ENCODE data around the gene FCF1. TPM values are rescaled to one million over a fixed set of nuclear protein-coding genes. Genes with fewer than 3 reads are reported as not detected.

FCF1 gene
- polyA plus RNA-seq, 1 of the 3 experiments (the other 2 are of a cell fraction): 42.6 TPM

DNA sequence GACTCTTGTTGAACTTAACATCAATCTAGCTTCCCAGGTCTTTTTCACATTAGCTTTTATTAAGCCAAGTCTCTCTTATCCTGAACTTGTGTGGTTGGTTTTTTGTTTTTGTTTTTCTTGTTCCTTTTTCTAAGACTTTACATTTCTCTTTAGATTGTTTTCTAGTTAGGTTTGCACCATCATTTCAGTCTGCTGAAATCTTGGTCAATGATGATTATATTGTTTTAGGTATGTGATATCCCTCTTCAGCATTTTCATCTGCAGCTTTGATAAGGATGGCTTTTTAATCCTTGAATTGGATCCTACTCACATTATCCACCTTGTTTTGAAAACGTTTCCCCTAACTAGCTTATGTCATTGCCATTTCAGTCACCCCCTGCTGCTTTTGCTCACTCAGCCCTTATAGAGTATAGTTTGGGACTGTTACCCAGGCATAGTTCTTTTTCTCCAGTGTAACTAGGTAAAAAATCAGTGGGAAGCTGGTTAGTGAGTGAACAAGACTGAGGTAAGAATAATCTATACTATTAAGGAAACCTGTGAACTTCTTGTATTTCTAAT lies 72.2 kb downstream of the FCF1 start:
- Histone ChIP-seq H3K4me3 (ENCODE audit: low read depth in 2 of 2, low read length in 1 of 2) (no peak overlapping the region), H2AFZ (ENCODE audit: low read depth) (no peak overlapping the region), H3K27me3 (ENCODE audit: insufficient read depth) (no peaks in the 10 kb centered on the region), H3K9me3 (no peaks in the 10 kb centered on the region), H3K79me2 (ENCODE audit: insufficient read depth) (peaks cover 76% of the 10 kb centered on the region), H3K9me2 (no peaks in the 10 kb centered on the region), H3K4me2 (no peak overlapping the region), H3F3A (replicated peaks; ENCODE audit: insufficient read depth) (peaks cover 23% of the 10 kb centered on the region), H3K27ac (ENCODE audit: low read depth in 2 of 2, low read length in 1 of 2) (no peak overlapping the region), H3K4me1 (ENCODE audit: control insufficient read depth in 1 of 2, insufficient read depth in 2 of 2, low read depth in 1 of 2, low read length in 1 of 2) (no peaks in the 10 kb centered on the region), H3K36me3 (replicated peaks in 1 of 2; ENCODE audit: control insufficient read depth in 1 of 2, insufficient read depth in 2 of 2, low read length in 1 of 2) (peaks cover 56 to 93% of the 10 kb centered on the region in 2 experiments), H3K9ac (no peak overlapping the region), H4K20me1 (ENCODE audit: insufficient read depth) (no peaks in the 10 kb centered on the region; the same call in 1 of the 2 replicates)
- no peak for DNase-seq
- ChIA-PET POLR2A (interaction anchor here (2.0 kb wide), 1 partner anchor 21 kb away, joined by 5 read pairs; no protein-coding TSS in a partner anchor), CTCF (interaction anchor here (0.8 to 2.3 kb wide), 5 partner anchors 21 to 173 kb away, joined by 3 to 6 read pairs (median 3); partner anchors contain the start of genes LTBP2 and YLPM1)
- no peak for TF ChIP-seq CHD2 (IDR thresholded peaks at IDR 0.05; ENCODE audit: low read length, partially characterized antibody)
- no peak for TF ChIP-seq TEAD4 (IDR thresholded peaks at IDR 0.05; ENCODE audit: borderline replicate concordance, insufficient read depth)
- TF ChIP-seq SIN3A (IDR thresholded peaks at IDR 0.05; ENCODE audit: borderline replicate concordance, low read depth, low read length): no peak
- TF ChIP-seq FOXJ3 (CRISPR knock-in tag; IDR thresholded peaks at IDR 0.05): no peak
- TF ChIP-seq NFIC (IDR thresholded peaks at IDR 0.05; ENCODE audit: borderline replicate concordance): no peak
- TF ChIP-seq, protein P1, sequence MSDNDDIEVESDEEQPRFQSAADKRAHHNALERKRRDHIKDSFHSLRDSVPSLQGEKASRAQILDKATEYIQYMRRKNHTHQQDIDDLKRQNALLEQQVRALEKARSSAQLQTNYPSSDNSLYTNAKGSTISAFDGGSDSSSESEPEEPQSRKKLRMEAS (IDR thresholded peaks at IDR 0.05; ENCODE audit: low read depth): no peak
- TF ChIP-seq, protein P2, sequence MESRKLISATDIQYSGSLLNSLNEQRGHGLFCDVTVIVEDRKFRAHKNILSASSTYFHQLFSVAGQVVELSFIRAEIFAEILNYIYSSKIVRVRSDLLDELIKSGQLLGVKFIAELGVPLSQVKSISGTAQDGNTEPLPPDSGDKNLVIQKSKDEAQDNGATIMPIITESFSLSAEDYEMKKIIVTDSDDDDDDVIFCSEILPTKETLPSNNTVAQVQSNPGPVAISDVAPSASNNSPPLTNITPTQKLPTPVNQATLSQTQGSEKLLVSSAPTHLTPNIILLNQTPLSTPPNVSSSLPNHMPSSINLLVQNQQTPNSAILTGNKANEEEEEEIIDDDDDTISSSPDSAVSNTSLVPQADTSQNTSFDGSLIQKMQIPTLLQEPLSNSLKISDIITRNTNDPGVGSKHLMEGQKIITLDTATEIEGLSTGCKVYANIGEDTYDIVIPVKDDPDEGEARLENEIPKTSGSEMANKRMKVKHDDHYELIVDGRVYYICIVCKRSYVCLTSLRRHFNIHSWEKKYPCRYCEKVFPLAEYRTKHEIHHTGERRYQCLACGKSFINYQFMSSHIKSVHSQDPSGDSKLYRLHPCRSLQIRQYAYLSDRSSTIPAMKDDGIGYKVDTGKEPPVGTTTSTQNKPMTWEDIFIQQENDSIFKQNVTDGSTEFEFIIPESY (IDR thresholded peaks at IDR 0.05; ENCODE audit: borderline replicate concordance, low read depth): no peak
- TF ChIP-seq, protein P3, sequence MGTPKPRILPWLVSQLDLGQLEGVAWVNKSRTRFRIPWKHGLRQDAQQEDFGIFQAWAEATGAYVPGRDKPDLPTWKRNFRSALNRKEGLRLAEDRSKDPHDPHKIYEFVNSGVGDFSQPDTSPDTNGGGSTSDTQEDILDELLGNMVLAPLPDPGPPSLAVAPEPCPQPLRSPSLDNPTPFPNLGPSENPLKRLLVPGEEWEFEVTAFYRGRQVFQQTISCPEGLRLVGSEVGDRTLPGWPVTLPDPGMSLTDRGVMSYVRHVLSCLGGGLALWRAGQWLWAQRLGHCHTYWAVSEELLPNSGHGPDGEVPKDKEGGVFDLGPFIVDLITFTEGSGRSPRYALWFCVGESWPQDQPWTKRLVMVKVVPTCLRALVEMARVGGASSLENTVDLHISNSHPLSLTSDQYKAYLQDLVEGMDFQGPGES (IDR thresholded peaks at IDR 0.05; ENCODE audit: low read depth, low read length): no peak
- TF ChIP-seq FOXM1 (IDR thresholded peaks at IDR 0.05; ENCODE audit: low read depth): no peak
- no peak for TF ChIP-seq RCOR1 (IDR thresholded peaks at IDR 0.05; ENCODE audit: low read length)
- TF ChIP-seq, protein P4, sequence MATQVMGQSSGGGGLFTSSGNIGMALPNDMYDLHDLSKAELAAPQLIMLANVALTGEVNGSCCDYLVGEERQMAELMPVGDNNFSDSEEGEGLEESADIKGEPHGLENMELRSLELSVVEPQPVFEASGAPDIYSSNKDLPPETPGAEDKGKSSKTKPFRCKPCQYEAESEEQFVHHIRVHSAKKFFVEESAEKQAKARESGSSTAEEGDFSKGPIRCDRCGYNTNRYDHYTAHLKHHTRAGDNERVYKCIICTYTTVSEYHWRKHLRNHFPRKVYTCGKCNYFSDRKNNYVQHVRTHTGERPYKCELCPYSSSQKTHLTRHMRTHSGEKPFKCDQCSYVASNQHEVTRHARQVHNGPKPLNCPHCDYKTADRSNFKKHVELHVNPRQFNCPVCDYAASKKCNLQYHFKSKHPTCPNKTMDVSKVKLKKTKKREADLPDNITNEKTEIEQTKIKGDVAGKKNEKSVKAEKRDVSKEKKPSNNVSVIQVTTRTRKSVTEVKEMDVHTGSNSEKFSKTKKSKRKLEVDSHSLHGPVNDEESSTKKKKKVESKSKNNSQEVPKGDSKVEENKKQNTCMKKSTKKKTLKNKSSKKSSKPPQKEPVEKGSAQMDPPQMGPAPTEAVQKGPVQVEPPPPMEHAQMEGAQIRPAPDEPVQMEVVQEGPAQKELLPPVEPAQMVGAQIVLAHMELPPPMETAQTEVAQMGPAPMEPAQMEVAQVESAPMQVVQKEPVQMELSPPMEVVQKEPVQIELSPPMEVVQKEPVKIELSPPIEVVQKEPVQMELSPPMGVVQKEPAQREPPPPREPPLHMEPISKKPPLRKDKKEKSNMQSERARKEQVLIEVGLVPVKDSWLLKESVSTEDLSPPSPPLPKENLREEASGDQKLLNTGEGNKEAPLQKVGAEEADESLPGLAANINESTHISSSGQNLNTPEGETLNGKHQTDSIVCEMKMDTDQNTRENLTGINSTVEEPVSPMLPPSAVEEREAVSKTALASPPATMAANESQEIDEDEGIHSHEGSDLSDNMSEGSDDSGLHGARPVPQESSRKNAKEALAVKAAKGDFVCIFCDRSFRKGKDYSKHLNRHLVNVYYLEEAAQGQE (IDR thresholded peaks at IDR 0.05; ENCODE audit: low read depth, low read length): no peak
- no peak for TF ChIP-seq TAF1 (IDR thresholded peaks at IDR 0.05; ENCODE audit: borderline replicate concordance, low read depth, low read length)
- TF ChIP-seq, protein P5, sequence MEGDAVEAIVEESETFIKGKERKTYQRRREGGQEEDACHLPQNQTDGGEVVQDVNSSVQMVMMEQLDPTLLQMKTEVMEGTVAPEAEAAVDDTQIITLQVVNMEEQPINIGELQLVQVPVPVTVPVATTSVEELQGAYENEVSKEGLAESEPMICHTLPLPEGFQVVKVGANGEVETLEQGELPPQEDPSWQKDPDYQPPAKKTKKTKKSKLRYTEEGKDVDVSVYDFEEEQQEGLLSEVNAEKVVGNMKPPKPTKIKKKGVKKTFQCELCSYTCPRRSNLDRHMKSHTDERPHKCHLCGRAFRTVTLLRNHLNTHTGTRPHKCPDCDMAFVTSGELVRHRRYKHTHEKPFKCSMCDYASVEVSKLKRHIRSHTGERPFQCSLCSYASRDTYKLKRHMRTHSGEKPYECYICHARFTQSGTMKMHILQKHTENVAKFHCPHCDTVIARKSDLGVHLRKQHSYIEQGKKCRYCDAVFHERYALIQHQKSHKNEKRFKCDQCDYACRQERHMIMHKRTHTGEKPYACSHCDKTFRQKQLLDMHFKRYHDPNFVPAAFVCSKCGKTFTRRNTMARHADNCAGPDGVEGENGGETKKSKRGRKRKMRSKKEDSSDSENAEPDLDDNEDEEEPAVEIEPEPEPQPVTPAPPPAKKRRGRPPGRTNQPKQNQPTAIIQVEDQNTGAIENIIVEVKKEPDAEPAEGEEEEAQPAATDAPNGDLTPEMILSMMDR (IDR thresholded peaks at IDR 0.05): no peak
- no peak for TF ChIP-seq NRF1 (IDR thresholded peaks at IDR 0.05; ENCODE audit: low read depth, low read length)
- TF ChIP-seq EZH2phosphoT487 (IDR thresholded peaks at IDR 0.05; ENCODE audit: borderline replicate concordance, low read depth): no peak
- TF ChIP-seq, protein P6, sequence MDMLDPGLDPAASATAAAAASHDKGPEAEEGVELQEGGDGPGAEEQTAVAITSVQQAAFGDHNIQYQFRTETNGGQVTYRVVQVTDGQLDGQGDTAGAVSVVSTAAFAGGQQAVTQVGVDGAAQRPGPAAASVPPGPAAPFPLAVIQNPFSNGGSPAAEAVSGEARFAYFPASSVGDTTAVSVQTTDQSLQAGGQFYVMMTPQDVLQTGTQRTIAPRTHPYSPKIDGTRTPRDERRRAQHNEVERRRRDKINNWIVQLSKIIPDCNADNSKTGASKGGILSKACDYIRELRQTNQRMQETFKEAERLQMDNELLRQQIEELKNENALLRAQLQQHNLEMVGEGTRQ (IDR thresholded peaks at IDR 0.05; ENCODE audit: borderline replicate concordance, low read depth, low read length): no peak
- TF ChIP-seq POLR2AphosphoS5 (IDR thresholded peaks at IDR 0.05; ENCODE audit: low read depth, low read length): no peak
- no peak for TF ChIP-seq YY1 (IDR thresholded peaks at IDR 0.05; ENCODE audit: low read depth)
- no peak for TF ChIP-seq ELF1 (IDR thresholded peaks at IDR 0.05)
- 21% methylated on average over 1 of the region's 1 CpG for WGBS (ENCODE audit: low lambda C conversion rate)

Data from SK-N-SH (cell line).